ENCODE results near the gene CFL2.
A peak's percentile ranks its signal among the peaks of the same experiment; 100 is the strongest.

Gene CFL2

DNA sequence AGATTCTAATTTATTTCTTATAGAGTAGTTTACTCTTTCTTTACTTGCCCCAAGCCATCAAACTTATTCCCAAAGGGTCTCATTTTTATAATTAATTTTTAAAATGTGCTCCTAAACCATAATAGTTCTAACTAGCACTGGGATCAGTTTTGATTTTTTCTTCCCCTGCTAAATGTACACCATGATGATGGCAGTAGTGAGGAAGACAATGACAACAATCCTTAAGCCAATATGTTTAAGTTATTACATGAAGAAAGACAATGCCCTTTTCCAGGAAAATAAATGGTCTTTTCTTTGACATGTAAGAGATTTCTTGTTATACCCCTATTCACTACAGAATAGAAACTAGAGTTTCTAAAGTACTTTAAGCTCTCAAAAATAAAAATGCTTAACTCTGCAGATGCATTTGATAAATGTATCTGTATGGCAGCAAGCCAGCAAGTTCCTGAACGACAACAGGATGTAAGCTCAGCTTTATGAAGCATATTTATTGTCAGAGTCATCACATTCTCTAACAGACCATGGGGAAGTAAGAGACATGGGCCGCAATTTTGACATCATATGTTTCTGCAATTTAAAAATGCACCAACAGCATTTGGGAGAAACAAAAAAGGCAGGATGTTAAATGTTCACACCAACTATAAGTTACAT is 48.5 kb downstream of the CFL2 start:
- in situ Hi-C loops (cut with HindIII; ENCODE audit: low sequenced_read_pairs) = no loop called here
- TF ChIP-seq, protein P1, sequence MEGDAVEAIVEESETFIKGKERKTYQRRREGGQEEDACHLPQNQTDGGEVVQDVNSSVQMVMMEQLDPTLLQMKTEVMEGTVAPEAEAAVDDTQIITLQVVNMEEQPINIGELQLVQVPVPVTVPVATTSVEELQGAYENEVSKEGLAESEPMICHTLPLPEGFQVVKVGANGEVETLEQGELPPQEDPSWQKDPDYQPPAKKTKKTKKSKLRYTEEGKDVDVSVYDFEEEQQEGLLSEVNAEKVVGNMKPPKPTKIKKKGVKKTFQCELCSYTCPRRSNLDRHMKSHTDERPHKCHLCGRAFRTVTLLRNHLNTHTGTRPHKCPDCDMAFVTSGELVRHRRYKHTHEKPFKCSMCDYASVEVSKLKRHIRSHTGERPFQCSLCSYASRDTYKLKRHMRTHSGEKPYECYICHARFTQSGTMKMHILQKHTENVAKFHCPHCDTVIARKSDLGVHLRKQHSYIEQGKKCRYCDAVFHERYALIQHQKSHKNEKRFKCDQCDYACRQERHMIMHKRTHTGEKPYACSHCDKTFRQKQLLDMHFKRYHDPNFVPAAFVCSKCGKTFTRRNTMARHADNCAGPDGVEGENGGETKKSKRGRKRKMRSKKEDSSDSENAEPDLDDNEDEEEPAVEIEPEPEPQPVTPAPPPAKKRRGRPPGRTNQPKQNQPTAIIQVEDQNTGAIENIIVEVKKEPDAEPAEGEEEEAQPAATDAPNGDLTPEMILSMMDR (IDR thresholded peaks at IDR 0.05; ENCODE audit: low read depth, low read length, missing control alignments) = no peak
- peak; percentile 78 for DNase-seq (ENCODE audit: low read depth)
- no peak overlapping the region for H3K4me3 ChIP-seq (ENCODE audit: low read depth, low read length)

DNA sequence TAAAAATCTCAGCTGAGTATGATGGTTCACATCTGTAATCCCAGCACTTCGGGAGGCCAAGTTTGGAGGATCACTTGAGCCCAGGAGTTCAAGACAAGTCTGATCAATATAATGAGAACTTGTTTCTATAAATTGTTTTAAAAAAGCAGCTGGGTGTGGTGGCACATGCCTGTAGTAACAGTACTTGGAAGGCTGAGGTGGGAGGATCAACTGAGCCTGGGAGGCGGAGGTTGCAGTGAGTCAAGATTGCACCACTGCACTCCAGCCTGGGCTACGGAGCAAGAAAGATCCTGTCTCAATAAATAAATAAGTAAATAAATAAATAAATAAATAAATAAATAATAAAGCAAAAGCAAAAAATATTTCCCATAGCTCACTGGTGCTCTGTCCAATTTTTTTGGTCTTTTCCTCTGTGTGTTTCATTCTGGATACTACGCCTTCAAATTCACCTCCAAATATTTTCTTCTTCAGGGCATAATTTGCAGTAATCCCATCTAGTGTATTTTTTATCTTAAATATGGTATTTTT is 51.8 kb downstream of the CFL2 start:
- in situ Hi-C loops (cut with HindIII; ENCODE audit: low sequenced_read_pairs) = no loop called here
- TF ChIP-seq, protein P1 (IDR thresholded peaks at IDR 0.05; ENCODE audit: low read depth, low read length, missing control alignments) = no peak
- no peak for DNase-seq (ENCODE audit: low read depth)
- no peak overlapping the region for H3K4me3 ChIP-seq (ENCODE audit: low read depth, low read length)

DNA sequence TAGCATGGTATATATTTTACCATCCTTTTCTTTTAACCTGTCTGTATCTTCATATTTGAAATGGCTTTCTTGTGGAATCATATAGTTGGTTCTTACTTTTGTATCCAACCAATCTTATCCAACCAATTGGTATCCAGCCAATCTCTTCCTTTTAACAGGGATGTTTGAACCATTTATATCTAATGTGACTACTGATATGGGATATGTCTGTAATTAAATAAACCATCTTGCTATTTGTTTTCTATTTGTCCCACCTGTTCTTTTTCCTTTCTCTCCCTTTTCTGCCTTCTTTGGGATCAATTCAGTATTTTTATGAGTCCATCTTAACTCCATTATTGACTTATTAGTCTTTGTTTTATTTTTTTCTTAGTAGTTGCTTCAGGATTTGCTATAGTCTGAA is 53.6 kb downstream of the CFL2 start:
- TF ChIP-seq, protein P1 (IDR thresholded peaks at IDR 0.05; ENCODE audit: low read depth, low read length, missing control alignments) = no peak
- H3K4me3 ChIP-seq (ENCODE audit: low read depth, low read length) = no peak overlapping the region
- no peak for DNase-seq (ENCODE audit: low read depth)
- in situ Hi-C loops (cut with HindIII; ENCODE audit: low sequenced_read_pairs) = no loop called here
